ENCODE results near the gene CBS.
"Not testable (repeated sequence)": the region's sequence is repeated elsewhere in the genome, so short reads cannot be mapped to it uniquely, and the experiment has no call there.

DNA sequence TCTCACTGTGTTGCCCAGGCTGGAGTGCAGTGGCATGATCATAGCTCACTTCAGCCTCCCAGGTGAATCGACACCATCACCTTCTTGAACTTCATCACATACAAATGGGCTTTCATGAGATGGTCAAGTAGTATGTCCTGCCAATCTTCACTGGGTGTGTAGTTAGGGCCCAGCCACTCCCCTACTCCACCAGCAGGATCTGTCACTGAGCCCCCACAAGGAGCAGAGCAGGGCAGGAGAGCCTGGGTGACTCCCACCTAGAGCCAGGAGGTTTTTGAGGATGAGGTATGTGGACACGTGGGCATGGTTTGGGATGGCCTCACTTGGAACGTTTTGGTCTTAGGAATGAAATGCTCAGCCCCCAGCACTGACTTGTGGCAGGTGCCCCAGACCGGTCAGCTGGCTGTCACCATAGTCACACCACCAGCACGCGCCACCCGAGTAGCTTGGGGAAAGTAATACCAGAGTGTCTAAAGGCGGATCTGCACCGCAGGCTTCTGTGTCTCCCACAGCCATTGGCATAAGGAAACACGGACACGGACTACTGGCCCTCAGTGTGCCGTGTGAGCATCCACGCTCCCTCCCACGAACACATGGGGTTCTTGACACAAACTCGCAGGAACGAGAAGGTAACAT is 16.5 kb upstream of the CBS start:
- TF ChIP-seq POLR2A (IDR thresholded peaks at IDR 0.05); CTCF (IDR thresholded peaks at IDR 0.05); POLR2AphosphoS5 (IDR thresholded peaks at IDR 0.05; ENCODE audit: insufficient read depth in 1 of 2, low read depth in 1 of 2): not testable (repeated sequence)
